HepG2 (cell line): Measurements from ENCODE around the gene PRKN.
"Not testable (repeated sequence)": the region's sequence is repeated elsewhere in the genome, so short reads cannot be mapped to it uniquely, and the experiment has no call there.

Experiments used
- BHLHE40 ChIP-seq: IDR thresholded peaks from 2 replicates; pipeline ENCODE4 v1.6.1; 2011; ENCODE audit warnings: low read length, improper control_type of control experiment
- CEBPB ChIP-seq: IDR thresholded peaks from 2 replicates; pipeline ENCODE4 v1.6.1; 2011; ENCODE audit warnings: low read depth, low read length, improper control_type of control experiment, borderline replicate concordance
- GTF2F1 ChIP-seq: fragments of 150-350 bp; IDR thresholded peaks from 2 replicates; pipeline ENCODE4 v1.6.1; 2014; ENCODE audit warnings: low read length
- KDM2A ChIP-seq: sonication (generic); formaldehyde crosslinking; IDR thresholded peaks from 2 replicates; pipeline ENCODE4 v1.4.0; 2020; ENCODE audit warnings: low read depth, missing genetic modification reagents, borderline replicate concordance
- REST ChIP-seq, 2 experiments: IDR thresholded peaks; 2 replicates each; pipeline ENCODE4 v1.6.1; 2011 to 2012; ENCODE audit warnings: low read length in 2 of 2, borderline replicate concordance in 1 of 2, low read depth in 1 of 2, mild to moderate bottlenecking in 1 of 2, moderate library complexity in 1 of 2
- TCF7 ChIP-seq: sonication (generic); IDR thresholded peaks from 2 replicates; pipeline ENCODE4 v1.6.1; 2016; ENCODE audit warnings: antibody characterized with exemption, low read depth
- ZBTB42 ChIP-seq: sonication (generic); formaldehyde crosslinking; IDR thresholded peaks from 2 replicates; pipeline ENCODE4 v1.5.0; 2020; ENCODE audit warnings: mild to moderate bottlenecking, missing genetic modification reagents
- ZFYVE20 ChIP-seq: sonication (generic); formaldehyde crosslinking; IDR thresholded peaks from 2 replicates; pipeline ENCODE4 v1.8.0; 2023; ENCODE audit warnings: low read depth, mild to moderate bottlenecking, moderate library complexity, missing genetic modification reagents, borderline replicate concordance
- ZNF136 ChIP-seq: sonication (generic); formaldehyde crosslinking; IDR thresholded peaks from 2 replicates; pipeline ENCODE4 v1.8.1; 2022; ENCODE audit warnings: low read depth, mild to moderate bottlenecking, moderate library complexity, missing genetic modification reagents
- ZNF230 ChIP-seq: sonication (generic); formaldehyde crosslinking; IDR thresholded peaks from 2 replicates; pipeline ENCODE4 v1.4.0; 2020; ENCODE audit warnings: mild to moderate bottlenecking, missing genetic modification reagents
- TF ChIP-seq, protein P1 (sequence below): sonication (generic); formaldehyde crosslinking; IDR thresholded peaks from 2 replicates; pipeline ENCODE4 v1.4.0; 2020; ENCODE audit warnings: missing genetic modification reagents
- TF ChIP-seq, protein P2 (sequence below): sonication (generic); formaldehyde crosslinking; IDR thresholded peaks from 2 replicates; pipeline ENCODE4 v1.5.0; 2020; ENCODE audit warnings: mild to moderate bottlenecking, missing genetic modification reagents, moderate library complexity
- TF ChIP-seq, protein P3 (sequence below), 2 experiments: fragments of 450-650 bp in 1 of 2; sonication (generic) in 1 of 2; formaldehyde crosslinking in 1 of 2; IDR thresholded peaks; 2 replicates each; pipeline versions ENCODE4 v1.6.1 to v1.8.0; 2016 to 2022; ENCODE audit warnings: antibody characterized with exemption in 1 of 2, mild to moderate bottlenecking in 1 of 2, missing genetic modification reagents in 1 of 2

DNA sequence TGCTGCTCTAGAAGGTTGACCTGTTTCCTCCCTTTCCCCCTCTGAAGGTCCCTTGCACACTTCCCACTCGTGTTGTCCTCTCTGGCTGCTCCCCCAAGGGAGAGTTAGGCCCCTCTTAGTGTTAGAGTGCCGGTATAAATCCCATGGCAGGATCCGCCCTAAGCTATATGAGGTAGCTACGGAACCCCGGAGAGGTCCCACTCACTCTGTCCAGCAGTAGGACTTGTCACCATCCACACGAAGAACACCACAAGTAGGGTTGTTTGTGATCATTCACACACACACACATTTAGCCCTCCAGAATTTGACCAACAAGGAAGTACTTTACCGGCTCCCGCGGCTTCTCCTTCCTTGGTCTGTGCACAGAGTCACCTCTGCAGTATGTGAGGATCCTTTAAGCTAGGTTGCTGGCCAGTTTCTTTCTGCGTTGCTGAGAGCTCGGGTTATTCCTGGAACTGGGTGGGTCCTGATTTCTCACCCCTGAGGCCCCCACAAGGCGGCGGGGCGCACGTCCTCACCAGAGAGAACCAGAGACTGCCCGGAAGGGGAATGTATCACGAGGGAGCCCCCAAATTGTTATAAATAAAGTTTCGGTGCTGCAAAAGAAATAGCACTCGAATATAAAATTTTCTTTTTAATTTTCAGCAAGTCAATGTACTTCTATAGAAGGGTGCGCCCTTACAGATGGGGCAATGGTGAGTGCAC, 1412.9 kb downstream of the PRKN start:
- not testable (repeated sequence) for TF ChIP-seq REST (IDR thresholded peaks at IDR 0.05; ENCODE audit: borderline replicate concordance in 1 of 2, low read depth in 1 of 2, low read length in 2 of 2); BHLHE40; GTF2F1; ZNF230 (CRISPR knock-in tag); ZBTB42 (CRISPR knock-in tag); TCF7; KDM2A (CRISPR knock-in tag); CEBPB; ZNF136 (CRISPR knock-in tag); ZFYVE20
- TF ChIP-seq, protein P1, sequence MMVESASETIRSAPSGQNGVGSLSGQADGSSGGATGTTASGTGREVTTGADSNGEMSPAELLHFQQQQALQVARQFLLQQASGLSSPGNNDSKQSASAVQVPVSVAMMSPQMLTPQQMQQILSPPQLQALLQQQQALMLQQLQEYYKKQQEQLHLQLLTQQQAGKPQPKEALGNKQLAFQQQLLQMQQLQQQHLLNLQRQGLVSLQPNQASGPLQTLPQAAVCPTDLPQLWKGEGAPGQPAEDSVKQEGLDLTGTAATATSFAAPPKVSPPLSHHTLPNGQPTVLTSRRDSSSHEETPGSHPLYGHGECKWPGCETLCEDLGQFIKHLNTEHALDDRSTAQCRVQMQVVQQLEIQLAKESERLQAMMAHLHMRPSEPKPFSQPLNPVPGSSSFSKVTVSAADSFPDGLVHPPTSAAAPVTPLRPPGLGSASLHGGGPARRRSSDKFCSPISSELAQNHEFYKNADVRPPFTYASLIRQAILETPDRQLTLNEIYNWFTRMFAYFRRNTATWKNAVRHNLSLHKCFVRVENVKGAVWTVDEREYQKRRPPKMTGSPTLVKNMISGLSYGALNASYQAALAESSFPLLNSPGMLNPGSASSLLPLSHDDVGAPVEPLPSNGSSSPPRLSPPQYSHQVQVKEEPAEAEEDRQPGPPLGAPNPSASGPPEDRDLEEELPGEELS = not testable (repeated sequence)
- TF ChIP-seq, protein P2, sequence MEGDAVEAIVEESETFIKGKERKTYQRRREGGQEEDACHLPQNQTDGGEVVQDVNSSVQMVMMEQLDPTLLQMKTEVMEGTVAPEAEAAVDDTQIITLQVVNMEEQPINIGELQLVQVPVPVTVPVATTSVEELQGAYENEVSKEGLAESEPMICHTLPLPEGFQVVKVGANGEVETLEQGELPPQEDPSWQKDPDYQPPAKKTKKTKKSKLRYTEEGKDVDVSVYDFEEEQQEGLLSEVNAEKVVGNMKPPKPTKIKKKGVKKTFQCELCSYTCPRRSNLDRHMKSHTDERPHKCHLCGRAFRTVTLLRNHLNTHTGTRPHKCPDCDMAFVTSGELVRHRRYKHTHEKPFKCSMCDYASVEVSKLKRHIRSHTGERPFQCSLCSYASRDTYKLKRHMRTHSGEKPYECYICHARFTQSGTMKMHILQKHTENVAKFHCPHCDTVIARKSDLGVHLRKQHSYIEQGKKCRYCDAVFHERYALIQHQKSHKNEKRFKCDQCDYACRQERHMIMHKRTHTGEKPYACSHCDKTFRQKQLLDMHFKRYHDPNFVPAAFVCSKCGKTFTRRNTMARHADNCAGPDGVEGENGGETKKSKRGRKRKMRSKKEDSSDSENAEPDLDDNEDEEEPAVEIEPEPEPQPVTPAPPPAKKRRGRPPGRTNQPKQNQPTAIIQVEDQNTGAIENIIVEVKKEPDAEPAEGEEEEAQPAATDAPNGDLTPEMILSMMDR = not testable (repeated sequence)
- TF ChIP-seq, protein P3, sequence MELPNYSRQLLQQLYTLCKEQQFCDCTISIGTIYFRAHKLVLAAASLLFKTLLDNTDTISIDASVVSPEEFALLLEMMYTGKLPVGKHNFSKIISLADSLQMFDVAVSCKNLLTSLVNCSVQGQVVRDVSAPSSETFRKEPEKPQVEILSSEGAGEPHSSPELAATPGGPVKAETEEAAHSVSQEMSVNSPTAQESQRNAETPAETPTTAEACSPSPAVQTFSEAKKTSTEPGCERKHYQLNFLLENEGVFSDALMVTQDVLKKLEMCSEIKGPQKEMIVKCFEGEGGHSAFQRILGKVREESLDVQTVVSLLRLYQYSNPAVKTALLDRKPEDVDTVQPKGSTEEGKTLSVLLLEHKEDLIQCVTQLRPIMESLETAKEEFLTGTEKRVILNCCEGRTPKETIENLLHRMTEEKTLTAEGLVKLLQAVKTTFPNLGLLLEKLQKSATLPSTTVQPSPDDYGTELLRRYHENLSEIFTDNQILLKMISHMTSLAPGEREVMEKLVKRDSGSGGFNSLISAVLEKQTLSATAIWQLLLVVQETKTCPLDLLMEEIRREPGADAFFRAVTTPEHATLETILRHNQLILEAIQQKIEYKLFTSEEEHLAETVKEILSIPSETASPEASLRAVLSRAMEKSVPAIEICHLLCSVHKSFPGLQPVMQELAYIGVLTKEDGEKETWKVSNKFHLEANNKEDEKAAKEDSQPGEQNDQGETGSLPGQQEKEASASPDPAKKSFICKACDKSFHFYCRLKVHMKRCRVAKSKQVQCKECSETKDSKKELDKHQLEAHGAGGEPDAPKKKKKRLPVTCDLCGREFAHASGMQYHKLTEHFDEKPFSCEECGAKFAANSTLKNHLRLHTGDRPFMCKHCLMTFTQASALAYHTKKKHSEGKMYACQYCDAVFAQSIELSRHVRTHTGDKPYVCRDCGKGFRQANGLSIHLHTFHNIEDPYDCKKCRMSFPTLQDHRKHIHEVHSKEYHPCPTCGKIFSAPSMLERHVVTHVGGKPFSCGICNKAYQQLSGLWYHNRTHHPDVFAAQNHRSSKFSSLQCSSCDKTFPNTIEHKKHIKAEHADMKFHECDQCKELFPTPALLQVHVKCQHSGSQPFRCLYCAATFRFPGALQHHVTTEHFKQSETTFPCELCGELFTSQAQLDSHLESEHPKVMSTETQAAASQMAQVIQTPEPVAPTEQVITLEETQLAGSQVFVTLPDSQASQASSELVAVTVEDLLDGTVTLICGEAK (IDR thresholded peaks at IDR 0.05) = not testable (repeated sequence)
- TF ChIP-seq, protein P3 (CRISPR knock-in tag; IDR thresholded peaks at IDR 0.05) = not testable (repeated sequence)
